ENCODE data around the gene PANK2. TPM values are rescaled to one million over a fixed set of nuclear protein-coding genes. Genes with fewer than 3 reads are reported as not detected.

PANK2 gene
- total and polyA plus RNA-seq, 10 of the 15 experiments (the other 5 are each of a cell fraction or from before 2014, with no cell fraction given): 13.2 to 43.4 (median 33.3) TPM

DNA sequence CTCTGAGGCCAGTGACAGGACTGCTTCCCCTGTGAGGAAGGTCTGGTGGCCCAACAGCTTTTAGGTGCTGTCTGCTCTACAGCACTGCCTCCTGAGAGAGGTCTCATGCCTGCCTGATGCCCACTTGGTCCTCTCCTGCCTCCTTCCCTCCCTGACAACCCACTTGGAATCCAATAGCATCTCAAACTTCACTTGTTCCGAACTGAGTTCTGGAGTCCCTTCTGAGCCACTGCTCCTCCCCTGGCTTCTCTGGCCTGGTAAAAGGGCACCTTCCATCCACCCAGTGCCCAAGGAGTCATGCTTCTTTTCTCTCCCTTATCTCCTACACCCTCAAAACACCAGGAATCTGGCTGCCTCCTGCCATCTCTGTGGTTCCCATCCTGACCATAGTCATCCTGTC, 40.6 kb upstream of the PANK2 start (continued):
- TF ChIP-seq HDGF (IDR thresholded peaks at IDR 0.05): no peak
- no peak for TF ChIP-seq ZNF687 (IDR thresholded peaks at IDR 0.05)
- TF ChIP-seq CBX5 (IDR thresholded peaks at IDR 0.05; ENCODE audit: low read depth): no peak
- no peak for TF ChIP-seq TARDBP (IDR thresholded peaks at IDR 0.05; ENCODE audit: borderline replicate concordance)
- TF ChIP-seq MEF2B (IDR thresholded peaks at IDR 0.05; ENCODE audit: partially characterized antibody, poor library complexity, severe bottlenecking): no peak
- TF ChIP-seq, protein P1, sequence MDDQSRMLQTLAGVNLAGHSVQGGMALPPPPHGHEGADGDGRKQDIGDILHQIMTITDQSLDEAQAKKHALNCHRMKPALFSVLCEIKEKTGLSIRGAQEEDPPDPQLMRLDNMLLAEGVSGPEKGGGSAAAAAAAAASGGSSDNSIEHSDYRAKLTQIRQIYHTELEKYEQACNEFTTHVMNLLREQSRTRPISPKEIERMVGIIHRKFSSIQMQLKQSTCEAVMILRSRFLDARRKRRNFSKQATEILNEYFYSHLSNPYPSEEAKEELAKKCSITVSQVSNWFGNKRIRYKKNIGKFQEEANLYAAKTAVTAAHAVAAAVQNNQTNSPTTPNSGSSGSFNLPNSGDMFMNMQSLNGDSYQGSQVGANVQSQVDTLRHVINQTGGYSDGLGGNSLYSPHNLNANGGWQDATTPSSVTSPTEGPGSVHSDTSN (IDR thresholded peaks at IDR 0.05; ENCODE audit: insufficient replicate concordance, low read depth, low read length): no peak
- TF ChIP-seq BACH1 (IDR thresholded peaks at IDR 0.05; ENCODE audit: borderline replicate concordance): no peak
- no peak for TF ChIP-seq POLR2AphosphoS5 (IDR thresholded peaks at IDR 0.05; ENCODE audit: low read length)
- TF ChIP-seq SREBF1 (IDR thresholded peaks at IDR 0.05; ENCODE audit: low read length): no peak
- TF ChIP-seq IKZF1 (conservative IDR thresholded peaks at IDR 0.05): no peak

Measured in GM12878 (cell line).